SU-DHL-6 (cell line): ENCODE data around the gene ENDOD1.

Experiments
- EZH2phosphoT487 ChIP-seq: fragments of 200-600 bp; sonication (generic), shearing (Covaris generic); conservative IDR thresholded peaks from 2 replicates; pipeline ENCODE4 v1.6.1; 2018; ENCODE audit warnings: mild to moderate bottlenecking, antibody characterized with exemption, low read length, moderate library complexity, mixed read lengths
- TF ChIP-seq, protein P1 (sequence below): fragments of 200-600 bp; sonication (generic); IDR thresholded peaks from one replicate; pipeline ENCODE4 v1.5.1; 2017; ENCODE audit warnings: antibody characterized with exemption, mild to moderate bottlenecking, low read length, moderate library complexity; ENCODE audit not compliant: insufficient read depth, poor library complexity, severe bottlenecking

GRCh38 chr11:95042239-95042638 is 47.4 kb upstream of the ENDOD1 start:
- TF ChIP-seq, protein P1, sequence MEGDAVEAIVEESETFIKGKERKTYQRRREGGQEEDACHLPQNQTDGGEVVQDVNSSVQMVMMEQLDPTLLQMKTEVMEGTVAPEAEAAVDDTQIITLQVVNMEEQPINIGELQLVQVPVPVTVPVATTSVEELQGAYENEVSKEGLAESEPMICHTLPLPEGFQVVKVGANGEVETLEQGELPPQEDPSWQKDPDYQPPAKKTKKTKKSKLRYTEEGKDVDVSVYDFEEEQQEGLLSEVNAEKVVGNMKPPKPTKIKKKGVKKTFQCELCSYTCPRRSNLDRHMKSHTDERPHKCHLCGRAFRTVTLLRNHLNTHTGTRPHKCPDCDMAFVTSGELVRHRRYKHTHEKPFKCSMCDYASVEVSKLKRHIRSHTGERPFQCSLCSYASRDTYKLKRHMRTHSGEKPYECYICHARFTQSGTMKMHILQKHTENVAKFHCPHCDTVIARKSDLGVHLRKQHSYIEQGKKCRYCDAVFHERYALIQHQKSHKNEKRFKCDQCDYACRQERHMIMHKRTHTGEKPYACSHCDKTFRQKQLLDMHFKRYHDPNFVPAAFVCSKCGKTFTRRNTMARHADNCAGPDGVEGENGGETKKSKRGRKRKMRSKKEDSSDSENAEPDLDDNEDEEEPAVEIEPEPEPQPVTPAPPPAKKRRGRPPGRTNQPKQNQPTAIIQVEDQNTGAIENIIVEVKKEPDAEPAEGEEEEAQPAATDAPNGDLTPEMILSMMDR = no peak
- no peak for TF ChIP-seq EZH2phosphoT487
